K562 (cell line): Measurements from ENCODE around the gene JAKMIP1. TPM values are rescaled to one million over a fixed set of nuclear protein-coding genes. Genes with fewer than 3 reads are reported as not detected.

Experiments
- ATAC-seq: fragments of 200-7000 bp; cut with Tn5 transposase; 3 replicates; pipeline ENCODE4 v1.9.1; 2020; ENCODE audit warnings: moderate library complexity
- BruUV-seq: library from RNA; stranded (reverse); fragments of 400-500 nt; replicated peaks from 2 replicates; lab custom pipeline; 2021; lab: Mats Ljungman, UMichigan
- CTCF ChIA-PET: fragments of 300-600 bp; formaldehyde crosslinking; extraction: SDS; loops from one replicate; lab custom pipeline; 2021; ENCODE audit warnings: low intra/inter-chr PET ratio; lab: Yijun Ruan, JAX
- POLR2A ChIA-PET: fragments of 300-600, 350-650 bp; sonication (Branson Sonifier 250); formaldehyde crosslinking; extraction: SDS; loops from one replicate; lab custom pipeline; 2021; ENCODE audit warnings: antibody characterized with exemption, inconsistent platforms; lab: Yijun Ruan, JAX
- DNase-seq, 4 experiments: peaks; one replicate each; pipeline versions ENCODE4 v3.0.0 to v3.0.0-alpha.2; 2011 to 2018; ENCODE audit warnings: low spot score in 3 of 4, mixed read lengths in 3 of 4; ENCODE audit errors: extremely low read depth in 1 of 4
- FAIRE-seq: peaks from 2 replicates; lab custom pipeline; 2011; peaks lifted over from hg19 to GRCh38; lab: Jason Lieb, UNC
- H2AFZ ChIP-seq: 2 replicates; pipeline ENCODE4 v1.6.0; 2011; ENCODE audit warnings: low read depth, low read length, control low read depth, inconsistent platforms
- H3K27ac ChIP-seq: fragments of 200-600 bp; 3 replicates; pipeline ENCODE4 v1.8.0; 2011; ENCODE audit warnings: low read depth, mild to moderate bottlenecking, control low read depth, inconsistent platforms, low read length, moderate library complexity, mixed read lengths; ENCODE audit errors: extremely low read depth
- H3K27me3 ChIP-seq, 2 experiments: fragments of 300-600 bp in 1 of 2; 2 replicates in 1 of 2; 3 replicates in 1 of 2; pipeline versions ENCODE4 v1.6.0 to v1.8.0; 2011; ENCODE audit warnings: inconsistent platforms in 2 of 2, low read length in 2 of 2, mild to moderate bottlenecking in 1 of 2, mixed read lengths in 1 of 2, moderate library complexity in 1 of 2; ENCODE audit not compliant: control insufficient read depth in 2 of 2, insufficient read depth in 2 of 2
- H3K36me3 ChIP-seq: fragments of 300-600 bp; 3 replicates; pipeline ENCODE4 v1.8.0; 2011; ENCODE audit warnings: mild to moderate bottlenecking, low read length, inconsistent platforms; ENCODE audit not compliant: control insufficient read depth, insufficient read depth
- H3K4me1 ChIP-seq, 2 experiments: fragments of 200-600 bp in 1 of 2; replicated peaks in 1 of 2; 2 replicates in 1 of 2; 3 replicates in 1 of 2; pipeline versions ENCODE4 v1.5.1 to v1.8.0; 2011; ENCODE audit warnings: inconsistent platforms in 2 of 2, low read length in 2 of 2, mild to moderate bottlenecking in 1 of 2, mixed read lengths in 1 of 2, moderate library complexity in 1 of 2; ENCODE audit not compliant: control insufficient read depth in 2 of 2, insufficient read depth in 2 of 2
- H3K4me2 ChIP-seq: 2 replicates; pipeline ENCODE4 v1.6.1; 2011; ENCODE audit warnings: low read length, control low read depth, inconsistent platforms, mixed read lengths; ENCODE audit not compliant: insufficient read depth
- H3K4me3 ChIP-seq: fragments of 200-600 bp; sonication (generic), shearing (Covaris generic); 2 replicates; pipeline ENCODE4 v1.5.1; 2016; ENCODE audit warnings: control low read depth, inconsistent platforms
- H3K79me2 ChIP-seq: fragments of 200-600 bp; 3 replicates; pipeline ENCODE4 v1.8.0; 2011; ENCODE audit warnings: low read length, inconsistent platforms; ENCODE audit not compliant: control insufficient read depth, insufficient read depth
- H3K9ac ChIP-seq, 2 experiments: 2 replicates each; pipeline versions ENCODE4 v1.6.0 to v1.6.1; 2011; ENCODE audit warnings: low read depth in 2 of 2, low read length in 2 of 2, control low read depth in 1 of 2, inconsistent platforms in 1 of 2, mild to moderate bottlenecking in 1 of 2, mixed read lengths in 1 of 2; ENCODE audit not compliant: insufficient read depth in 1 of 2
- H3K9me1 ChIP-seq: one replicate; pipeline ENCODE4 v1.6.0; 2011; ENCODE audit warnings: inconsistent platforms, mild to moderate bottlenecking, low read length, moderate library complexity; ENCODE audit not compliant: control insufficient read depth, insufficient read depth
- H3K9me3 ChIP-seq: replicated peaks from 2 replicates; pipeline ENCODE4 v1.5.1; 2011; ENCODE audit warnings: low read depth, low read length, inconsistent platforms; ENCODE audit not compliant: control insufficient read depth, insufficient read depth
- H4K20me1 ChIP-seq: replicated peaks from 2 replicates; pipeline ENCODE4 v1.6.1; 2011; ENCODE audit warnings: low read length, inconsistent platforms, mixed read lengths; ENCODE audit not compliant: control insufficient read depth, insufficient read depth
- ILK ChIP-seq: fragments of 450-650 bp; IDR thresholded peaks from 2 replicates; pipeline ENCODE4 v1.6.1; 2016; ENCODE audit warnings: missing genetic modification characterization, low read depth, mild to moderate bottlenecking, missing compliant biosample characterization, moderate library complexity, borderline replicate concordance
- KDM2B ChIP-seq: fragments of 250-450 bp; sonication (Bioruptor Pico); IDR thresholded peaks from 2 replicates; pipeline ENCODE4 v1.8.0; 2021; ENCODE audit warnings: mild to moderate bottlenecking, moderate library complexity
- MCM5 ChIP-seq: fragments of 450-650 bp; IDR thresholded peaks from 2 replicates; pipeline ENCODE4 v1.6.1; 2016; ENCODE audit warnings: low read depth
- NFATC3 ChIP-seq: fragments of 450-650 bp; IDR thresholded peaks from 2 replicates; pipeline ENCODE4 v1.6.1; 2017; ENCODE audit warnings: mild to moderate bottlenecking
- RAD21 ChIP-seq, 2 experiments: fragments of 250-450 bp in 1 of 2; fragments of 450-650 bp in 1 of 2; sonication (Bioruptor Pico) in 1 of 2; formaldehyde crosslinking in 1 of 2; IDR thresholded peaks in 1 of 2; conservative IDR thresholded peaks in 1 of 2; 2 replicates each; pipeline versions ENCODE4 v1.4.0 to v1.8.0; 2020 to 2022; ENCODE audit warnings: mild to moderate bottlenecking in 2 of 2, moderate library complexity in 1 of 2
- SRSF7 ChIP-seq: fragments of 200-400 bp; formaldehyde crosslinking; optimal IDR thresholded peaks from 2 replicates; pipeline ENCODE3; 2017; ENCODE audit warnings: mild to moderate bottlenecking, low read depth, low read length
- STAG1 ChIP-seq: sonication (generic); formaldehyde crosslinking; IDR thresholded peaks from 2 replicates; pipeline ENCODE4 v1.5.0; 2020; ENCODE audit warnings: missing genetic modification reagents, borderline replicate concordance
- TCF3 ChIP-seq: sonication (generic); formaldehyde crosslinking; IDR thresholded peaks from 2 replicates; pipeline ENCODE4 v1.4.0; 2020; ENCODE audit warnings: mild to moderate bottlenecking, missing genetic modification reagents
- ZFPM2 ChIP-seq: fragments of 250-450 bp; sonication (Bioruptor Pico); IDR thresholded peaks from 2 replicates; pipeline ENCODE4 v1.5.1; 2022; ENCODE audit warnings: mild to moderate bottlenecking
- ZNF143 ChIP-seq: sonication (generic); formaldehyde crosslinking; IDR thresholded peaks from 2 replicates; pipeline ENCODE4 v1.9.0; 2022; ENCODE audit warnings: mild to moderate bottlenecking, missing genetic modification reagents
- ZNF764 ChIP-seq: fragments of 250-450 bp; sonication (Bioruptor Pico); IDR thresholded peaks from 2 replicates; pipeline ENCODE4 v1.4.0; 2020; ENCODE audit warnings: low read depth, mild to moderate bottlenecking, moderate library complexity
- WGBS: fragments of 100-300 bp; shearing (Covaris generic); methylation state at CpG from one replicate; pipeline ENCODE4 v1.1.6; 2016; ENCODE audit warnings: low coverage, mixed read lengths; ENCODE audit not compliant: insufficient coverage; ENCODE audit errors: missing lambda C conversion rate; 5-methylcytosine and 5-hydroxymethylcytosine counted together
- in situ Hi-C: fragments of 300-500 bp; cut with MboI; formaldehyde crosslinking; loops from 4 replicates; pipeline ENCODE4 v1.15.0; 2018; ENCODE audit warnings: inconsistent platforms, mixed read lengths
- intact Hi-C: fragments of 100-400 bp; cut with micrococcal nuclease; formaldehyde crosslinking; loops from 2 replicates; pipeline ENCODE4 v1.14.2; 2022
- polyA plus RNA-seq, 8 experiments: library from polyadenylated mRNA; depleted of rRNA in 4 of 8; stranded (reverse) in 5 of 8; unstranded in 3 of 8; fragments of >200 nt; fragmentation: Nextera tagmentation in 2 of 8; fragmentation: Illumina TruSeq in 1 of 8; extraction: Ambion mirVana in 2 of 8; extraction: Trizol in 1 of 8; gene quantifications; 2 replicates each; pipeline versions ENCODE4 v1.2.1 to v1.2.3, GENCODE V29; 2011 to 2014; ENCODE audit warnings: inconsistent platforms in 1 of 8, missing spikeins in 1 of 8
- total RNA-seq, 7 experiments: library from RNA; depleted of rRNA in 6 of 7; stranded (reverse); fragments of >200 nt in 6 of 7; fragmentation: Illumina TruSeq in 2 of 7; extraction: Trizol in 2 of 7; gene quantifications; 2 replicates each; pipeline versions ENCODE4 v1.2.1 to v1.2.3, GENCODE V29; 2011 to 2021; ENCODE audit warnings: low replicate concordance in 1 of 7
- TF ChIP-seq, protein P1 (sequence below), 3 experiments: IDR thresholded peaks in 2 of 3; conservative IDR thresholded peaks in 1 of 3; 2 replicates each; pipeline ENCODE4 v1.5.1; 2011 to 2012; ENCODE audit warnings: low read length in 3 of 3, mild to moderate bottlenecking in 3 of 3, control low read depth in 2 of 3, improper control_type of control experiment in 1 of 3, inconsistent platforms in 1 of 3, low read depth in 1 of 3, mixed read lengths in 1 of 3, moderate library complexity in 1 of 3; ENCODE audit not compliant: insufficient read depth in 2 of 3

JAKMIP1 gene
- total and polyA plus RNA-seq, 9 of the 15 experiments (the other 6 are each of a cell fraction or from before 2014, with no cell fraction given), result not detected

DNA sequence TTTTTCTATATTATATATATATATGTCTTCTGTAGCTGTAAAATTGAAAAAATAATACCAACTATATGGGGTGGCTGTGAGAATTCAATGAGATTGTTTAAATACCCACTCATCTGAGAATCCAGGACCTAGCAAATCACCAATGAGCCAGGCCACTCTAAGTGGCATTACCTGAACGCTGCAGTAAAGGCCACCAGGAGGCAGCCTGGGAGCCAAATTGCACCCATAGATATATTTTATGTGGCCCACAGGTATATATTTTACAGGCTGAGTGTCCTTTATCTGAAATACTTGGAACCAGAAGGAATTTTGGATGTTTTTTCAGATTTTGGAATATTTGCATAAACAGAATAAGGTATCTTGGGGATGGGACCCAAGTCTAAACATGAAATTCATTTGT is 124.0 kb downstream of the JAKMIP1 start:
- Histone ChIP-seq H3K27ac (no peak overlapping the region), H3K4me1 (no peaks in the 10 kb centered on the region), H3K79me2 (no peaks in the 10 kb centered on the region)
- peak; percentile 64; the same call in 2 of the 3 replicates for ATAC-seq
- POLR2A ChIA-PET, result no interaction called here
- DNase-seq, result peak; percentile 5 to 36 (median 26)
- no peak for TF ChIP-seq NFATC3
- no peak for TF ChIP-seq ZNF764
- TF ChIP-seq ZNF143 (CRISPR knock-in tag), result no peak
- no peak for TF ChIP-seq MCM5
- no peak for TF ChIP-seq STAG1
- no peak for TF ChIP-seq ZFPM2 (CRISPR knock-in tag)
- peak in 1 of 2 experiments; percentile 16; a peak in 1 of 4 replicates for TF ChIP-seq RAD21 (CRISPR knock-in tag; conservative IDR thresholded peaks at IDR 0.05 in 1 of 2, IDR thresholded peaks at IDR 0.05 in 1 of 2)
- TF ChIP-seq KDM2B (CRISPR knock-in tag), result no peak
- TF ChIP-seq, protein P1, sequence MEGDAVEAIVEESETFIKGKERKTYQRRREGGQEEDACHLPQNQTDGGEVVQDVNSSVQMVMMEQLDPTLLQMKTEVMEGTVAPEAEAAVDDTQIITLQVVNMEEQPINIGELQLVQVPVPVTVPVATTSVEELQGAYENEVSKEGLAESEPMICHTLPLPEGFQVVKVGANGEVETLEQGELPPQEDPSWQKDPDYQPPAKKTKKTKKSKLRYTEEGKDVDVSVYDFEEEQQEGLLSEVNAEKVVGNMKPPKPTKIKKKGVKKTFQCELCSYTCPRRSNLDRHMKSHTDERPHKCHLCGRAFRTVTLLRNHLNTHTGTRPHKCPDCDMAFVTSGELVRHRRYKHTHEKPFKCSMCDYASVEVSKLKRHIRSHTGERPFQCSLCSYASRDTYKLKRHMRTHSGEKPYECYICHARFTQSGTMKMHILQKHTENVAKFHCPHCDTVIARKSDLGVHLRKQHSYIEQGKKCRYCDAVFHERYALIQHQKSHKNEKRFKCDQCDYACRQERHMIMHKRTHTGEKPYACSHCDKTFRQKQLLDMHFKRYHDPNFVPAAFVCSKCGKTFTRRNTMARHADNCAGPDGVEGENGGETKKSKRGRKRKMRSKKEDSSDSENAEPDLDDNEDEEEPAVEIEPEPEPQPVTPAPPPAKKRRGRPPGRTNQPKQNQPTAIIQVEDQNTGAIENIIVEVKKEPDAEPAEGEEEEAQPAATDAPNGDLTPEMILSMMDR (IDR thresholded peaks at IDR 0.05 in 2 of 3, conservative IDR thresholded peaks at IDR 0.05 in 1 of 3; ENCODE audit: insufficient read depth in 2 of 3, low read depth in 1 of 3, low read length in 3 of 3), result peak; percentile 42 to 46 (median 44); a peak in 5 of 6 replicates
- no peak for TF ChIP-seq TCF3 (CRISPR knock-in tag)
- TF ChIP-seq ILK (tag), result no peak
- no peak for TF ChIP-seq SRSF7
- TF ChIP-seq, all 486 proteins: peak for 2
- Histone ChIP-seq H3K9ac (no peak overlapping the region), H3K4me3 (no peak overlapping the region), H3K4me2 (no peak overlapping the region), H3K27me3 (peaks cover 0 to 19% of the 10 kb centered on the region in 2 experiments; a peak in 2 of 5 replicates), H3K36me3 (no peaks in the 10 kb centered on the region), H3K9me1 (no peaks in the 10 kb centered on the region), H4K20me1 (no peaks in the 10 kb centered on the region; the same call in 1 of the 2 replicates), H2AFZ (no peak overlapping the region), H3K9me3 (no peaks in the 10 kb centered on the region)
- intact Hi-C loops (no loop called here), in situ Hi-C loops (no loop called here)
- no TSS peak for BruUV-seq
- 0% methylated on average over 1 of the region's 1 CpG for WGBS
- FAIRE-seq, result no peak
- CTCF ChIA-PET, result interaction anchor here (0.7 kb wide), 1 partner anchor 1725 kb away, joined by 3 read pairs; no protein-coding TSS in a partner anchor
